ENCODE results near the gene KRTAP26-1. TPM values are rescaled to one million over a fixed set of nuclear protein-coding genes. Genes with fewer than 3 reads are reported as not detected.

Gene KRTAP26-1, protein sequence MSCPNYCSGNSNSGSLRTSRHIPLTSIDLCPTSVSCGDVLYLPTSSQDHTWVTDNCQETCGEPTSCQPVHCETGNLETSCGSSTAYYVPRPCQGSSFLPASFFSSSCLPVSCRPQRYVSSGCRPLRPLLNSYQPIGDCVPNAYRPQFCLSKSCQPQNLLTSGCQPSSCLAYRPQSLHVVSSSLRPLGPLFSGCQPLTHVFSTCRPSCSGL
- total RNA-seq = not detected in 2 replicates

DNA sequence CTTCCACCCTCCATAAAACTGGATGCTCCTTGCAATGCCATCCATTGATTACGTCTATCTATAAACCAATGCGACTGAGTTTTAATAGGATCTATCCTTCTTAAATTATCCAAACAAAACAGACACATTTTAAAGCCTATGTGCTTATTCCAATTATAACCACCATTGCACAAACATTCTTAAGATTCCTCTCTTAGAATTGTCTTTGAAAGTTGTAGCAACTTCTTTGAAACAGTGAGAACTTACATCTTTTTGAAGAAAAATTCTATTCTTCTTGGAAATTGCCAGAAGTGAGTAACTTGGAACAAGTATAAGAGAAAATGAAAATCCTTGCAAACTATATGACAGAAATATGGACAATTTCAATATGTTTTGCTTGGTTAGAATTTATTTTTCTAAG lies at the start of gene KRTAP26-1:
TSS of gene KRTAP26-1 (minus strand) at position 101 of the 400 bp plus-strand sequence. CDS start 280 bp downstream, outside the sequence.

GRCh38 chr21:30348506-30348905 lies 28.4 kb upstream of the KRTAP26-1 start, which contains the start of gene KRTAP23-1:
KRTAP23-1 (minus strand) TSS chr21:30348606; CDS start chr21:30348606, 0 bp downstream.

DNA sequence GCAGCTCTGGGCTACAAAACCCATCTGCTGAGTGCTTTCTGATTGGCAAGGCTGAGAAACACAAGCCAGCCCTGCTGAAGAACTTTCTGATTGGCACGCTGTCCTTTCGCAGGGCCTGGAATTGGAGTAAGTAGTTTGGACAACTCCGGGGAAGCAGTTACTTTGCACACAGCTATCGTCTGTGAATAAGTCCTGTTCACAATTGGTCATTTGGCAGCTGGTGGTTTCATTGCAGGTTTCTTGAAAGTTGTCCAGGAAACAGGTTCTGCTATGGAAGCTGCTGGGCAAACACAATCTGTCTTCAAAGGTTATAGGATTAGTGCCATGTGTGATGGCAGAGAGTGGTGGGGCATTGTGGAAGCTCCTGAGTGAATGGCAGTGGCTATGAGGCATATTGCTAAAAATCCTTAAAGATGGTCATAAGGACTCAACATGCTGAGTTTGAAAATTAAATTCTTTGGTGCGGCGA lies 17.2 kb upstream of the KRTAP26-1 start, which contains the start of gene KRTAP27-1:
TSS of gene KRTAP27-1 (minus strand) at position 419 of the 469 bp plus-strand sequence. CDS start at position 393, 26 bp downstream.

GRCh38 chr21:30289215-30289614 lies 30.9 kb downstream of the KRTAP26-1 start, which contains the start of gene KRTAP25-1:
KRTAP25-1 (minus strand) TSS chr21:30289514; CDS start chr21:30289490, 24 bp downstream.

DNA sequence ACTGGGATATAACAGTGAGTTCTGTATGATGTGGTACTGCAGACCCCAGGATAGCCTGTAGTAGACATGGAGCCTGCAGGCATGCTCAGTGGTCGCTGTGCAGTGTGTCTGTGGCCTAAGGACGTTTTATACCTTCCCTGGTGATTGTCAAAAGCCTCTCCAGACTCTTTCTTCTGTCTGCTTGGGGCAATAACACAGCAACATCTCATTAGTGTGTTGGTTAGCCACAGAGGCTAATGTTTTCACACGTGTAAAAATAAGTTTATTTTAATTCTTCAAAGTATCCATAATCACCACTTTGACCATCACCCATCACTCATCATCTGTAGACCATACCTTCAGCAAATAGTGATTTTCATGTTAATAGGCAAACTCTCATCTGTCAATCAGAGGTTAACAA lies 37.3 kb downstream of the KRTAP26-1 start, which contains the start of gene KRTAP24-1:
TSS of gene KRTAP24-1 (minus strand) at position 101 of the 400 bp plus-strand sequence. CDS start at position 83, 18 bp downstream.

Small RNA genes within 50 kb of the gene (small RNA-seq; reads per million reads assigned to genes)
- gene KRTAP23-1 = not detected

Other genes with a start within 250 kb of the KRTAP26-1 start
- not detected in 2 replicates for gene CLDN17, start 153.5 kb downstream of the KRTAP26-1 start, total RNA-seq
- not detected in 2 replicates for gene CLDN8, start 104.2 kb downstream of the KRTAP26-1 start, total RNA-seq
- gene KRTAP24-1, start 37.4 kb downstream of the KRTAP26-1 start, total RNA-seq = not detected in 2 replicates
- gene KRTAP25-1, start 30.8 kb downstream of the KRTAP26-1 start, total RNA-seq = not detected in 2 replicates
- not detected in 2 replicates for gene KRTAP27-1, start 17.4 kb upstream of the KRTAP26-1 start, total RNA-seq
- not detected in 2 replicates for gene KRTAP23-1, start 28.3 kb upstream of the KRTAP26-1 start, total RNA-seq
- not detected in 2 replicates for gene KRTAP13-2, start 52.0 kb upstream of the KRTAP26-1 start, total RNA-seq
- not detected in 2 replicates for gene KRTAP13-1, start 75.7 kb upstream of the KRTAP26-1 start, total RNA-seq
- gene KRTAP13-3, start 105.6 kb upstream of the KRTAP26-1 start, total RNA-seq = not detected in 2 replicates
- gene KRTAP13-4, start 109.9 kb upstream of the KRTAP26-1 start, total RNA-seq = not detected in 2 replicates
- gene KRTAP15-1, start 120.0 kb upstream of the KRTAP26-1 start, total RNA-seq = not detected in 2 replicates
- gene KRTAP19-1, start 160.1 kb upstream of the KRTAP26-1 start, total RNA-seq = not detected in 2 replicates
- not detected in 2 replicates for gene KRTAP19-2, start 167.1 kb upstream of the KRTAP26-1 start, total RNA-seq
- not detected in 2 replicates for gene KRTAP19-3, start 171.7 kb upstream of the KRTAP26-1 start, total RNA-seq
- gene KRTAP19-4, start 176.8 kb upstream of the KRTAP26-1 start, total RNA-seq = not detected in 2 replicates
- not detected in 2 replicates for gene KRTAP19-5, start 181.8 kb upstream of the KRTAP26-1 start, total RNA-seq
- gene KRTAP19-6, start 221.5 kb upstream of the KRTAP26-1 start, total RNA-seq = not detected in 2 replicates
- gene KRTAP19-7, start 241.0 kb upstream of the KRTAP26-1 start, total RNA-seq = not detected in 2 replicates

All from subcutaneous preadipocyte (primary cell).